Measurements from ENCODE around the gene ZNF106.
A peak's percentile ranks its signal among the peaks of the same experiment; 100 is the strongest.

The ZNF106 gene

DNA sequence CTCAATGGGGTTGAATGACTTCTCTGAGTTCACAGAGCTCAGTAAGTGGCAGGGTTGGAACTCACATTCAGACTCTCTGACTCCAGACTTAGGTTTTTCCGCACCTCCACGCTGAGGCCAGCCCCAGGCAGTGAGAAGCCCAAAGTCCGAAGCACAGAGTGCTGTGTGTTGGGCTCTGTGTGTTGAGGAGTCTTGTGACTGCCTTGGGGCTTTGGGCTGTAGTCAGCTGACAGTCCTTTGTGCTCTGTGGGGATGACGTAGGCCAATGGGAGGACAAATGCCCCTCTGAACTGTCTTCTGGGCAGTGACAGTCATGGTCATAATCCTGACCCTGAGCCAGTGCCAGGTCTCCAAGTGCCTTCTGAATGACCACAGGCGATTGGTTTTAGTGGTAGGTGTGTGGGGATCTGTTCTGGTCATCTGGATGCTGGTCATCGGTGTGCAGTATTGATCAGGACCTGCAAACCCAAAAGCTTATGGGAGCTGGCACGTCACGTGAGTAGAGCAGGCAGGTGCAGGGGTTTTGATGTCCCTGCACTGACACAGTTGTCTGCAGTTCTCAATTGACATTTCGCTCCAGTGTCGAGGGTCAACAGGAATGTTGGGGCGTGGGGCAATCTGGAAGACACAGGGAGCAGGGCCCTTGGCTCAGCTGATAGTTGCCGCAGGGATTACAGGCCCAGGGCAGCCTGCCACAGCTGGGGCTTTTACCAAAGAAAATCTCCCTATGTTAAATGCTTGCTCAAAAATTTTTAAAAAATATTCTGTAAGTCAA is 86.3 kb downstream of the ZNF106 start:
- no peak for DNase-seq (ENCODE audit: low read depth)
- no peak overlapping the region for H3K4me3 ChIP-seq (ENCODE audit: low read depth, low read length)
- TF ChIP-seq, protein P1, sequence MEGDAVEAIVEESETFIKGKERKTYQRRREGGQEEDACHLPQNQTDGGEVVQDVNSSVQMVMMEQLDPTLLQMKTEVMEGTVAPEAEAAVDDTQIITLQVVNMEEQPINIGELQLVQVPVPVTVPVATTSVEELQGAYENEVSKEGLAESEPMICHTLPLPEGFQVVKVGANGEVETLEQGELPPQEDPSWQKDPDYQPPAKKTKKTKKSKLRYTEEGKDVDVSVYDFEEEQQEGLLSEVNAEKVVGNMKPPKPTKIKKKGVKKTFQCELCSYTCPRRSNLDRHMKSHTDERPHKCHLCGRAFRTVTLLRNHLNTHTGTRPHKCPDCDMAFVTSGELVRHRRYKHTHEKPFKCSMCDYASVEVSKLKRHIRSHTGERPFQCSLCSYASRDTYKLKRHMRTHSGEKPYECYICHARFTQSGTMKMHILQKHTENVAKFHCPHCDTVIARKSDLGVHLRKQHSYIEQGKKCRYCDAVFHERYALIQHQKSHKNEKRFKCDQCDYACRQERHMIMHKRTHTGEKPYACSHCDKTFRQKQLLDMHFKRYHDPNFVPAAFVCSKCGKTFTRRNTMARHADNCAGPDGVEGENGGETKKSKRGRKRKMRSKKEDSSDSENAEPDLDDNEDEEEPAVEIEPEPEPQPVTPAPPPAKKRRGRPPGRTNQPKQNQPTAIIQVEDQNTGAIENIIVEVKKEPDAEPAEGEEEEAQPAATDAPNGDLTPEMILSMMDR (IDR thresholded peaks at IDR 0.05; ENCODE audit: insufficient read depth, low read depth, low read length, missing control alignments) = no peak

DNA sequence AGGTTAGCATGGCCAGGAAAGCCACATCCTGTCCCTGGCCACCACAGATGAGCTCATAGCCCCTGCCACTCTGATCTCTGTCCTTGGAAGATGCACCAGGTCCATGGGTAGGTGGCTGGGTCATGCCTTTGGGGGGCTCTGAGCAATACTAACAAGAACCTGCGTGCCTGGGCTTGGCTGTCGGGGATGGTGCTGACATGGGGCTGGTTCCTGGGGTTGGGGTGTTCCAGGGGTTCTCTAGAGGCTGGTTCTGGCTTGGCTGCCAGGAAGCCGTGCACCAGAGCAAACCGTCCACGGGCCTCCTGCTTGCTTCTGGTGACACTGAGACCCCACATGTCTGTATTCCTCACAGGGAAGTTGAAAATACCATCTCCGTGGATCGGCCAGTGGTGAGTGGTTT is 87.6 kb downstream of the ZNF106 start:
- DNase-seq (ENCODE audit: low read depth) = no peak
- H3K4me3 ChIP-seq (ENCODE audit: low read depth, low read length) = no peak overlapping the region
- TF ChIP-seq, protein P1 (IDR thresholded peaks at IDR 0.05; ENCODE audit: insufficient read depth, low read depth, low read length, missing control alignments) = no peak

DNA sequence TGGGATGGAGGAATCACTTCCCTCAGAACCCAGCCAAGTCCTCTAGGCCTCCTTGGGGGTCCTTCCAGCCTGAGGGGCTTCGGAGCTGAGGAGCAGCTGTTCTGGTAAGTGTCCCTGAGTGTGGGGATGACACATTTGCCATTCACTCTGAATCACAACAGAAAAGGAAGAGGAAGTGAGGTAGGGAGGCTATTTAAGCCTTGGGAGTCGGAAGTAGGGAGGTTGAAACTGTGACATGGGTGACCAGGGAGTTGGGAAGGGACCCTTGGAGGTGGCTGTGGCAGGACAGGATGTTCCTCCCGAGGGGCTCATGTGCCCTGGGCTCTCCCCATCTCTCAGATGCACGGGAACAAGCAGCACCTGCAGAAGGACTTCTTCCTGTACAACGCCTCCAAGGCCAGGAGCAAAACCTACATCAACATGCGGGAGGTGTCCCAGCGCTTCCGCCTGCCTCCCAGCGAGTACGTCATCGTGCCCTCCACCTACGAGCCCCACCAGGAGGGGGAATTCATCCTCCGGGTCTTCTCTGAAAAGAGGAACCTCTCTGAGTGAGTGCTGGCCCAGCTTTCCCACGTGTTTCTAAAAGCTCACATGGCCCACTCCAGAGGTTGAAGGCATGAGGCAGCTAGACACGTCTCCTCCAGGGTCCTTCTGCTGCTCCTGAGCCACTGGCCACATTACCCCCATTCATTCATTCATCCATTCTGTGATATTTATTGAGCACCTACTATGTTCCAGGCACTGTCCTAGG is 88.3 kb downstream of the ZNF106 start:
- DNase-seq (ENCODE audit: low read depth) = no peak
- H3K4me3 ChIP-seq (ENCODE audit: low read depth, low read length) = no peak overlapping the region
- TF ChIP-seq, protein P1 (IDR thresholded peaks at IDR 0.05; ENCODE audit: insufficient read depth, low read depth, low read length, missing control alignments) = no peak

DNA sequence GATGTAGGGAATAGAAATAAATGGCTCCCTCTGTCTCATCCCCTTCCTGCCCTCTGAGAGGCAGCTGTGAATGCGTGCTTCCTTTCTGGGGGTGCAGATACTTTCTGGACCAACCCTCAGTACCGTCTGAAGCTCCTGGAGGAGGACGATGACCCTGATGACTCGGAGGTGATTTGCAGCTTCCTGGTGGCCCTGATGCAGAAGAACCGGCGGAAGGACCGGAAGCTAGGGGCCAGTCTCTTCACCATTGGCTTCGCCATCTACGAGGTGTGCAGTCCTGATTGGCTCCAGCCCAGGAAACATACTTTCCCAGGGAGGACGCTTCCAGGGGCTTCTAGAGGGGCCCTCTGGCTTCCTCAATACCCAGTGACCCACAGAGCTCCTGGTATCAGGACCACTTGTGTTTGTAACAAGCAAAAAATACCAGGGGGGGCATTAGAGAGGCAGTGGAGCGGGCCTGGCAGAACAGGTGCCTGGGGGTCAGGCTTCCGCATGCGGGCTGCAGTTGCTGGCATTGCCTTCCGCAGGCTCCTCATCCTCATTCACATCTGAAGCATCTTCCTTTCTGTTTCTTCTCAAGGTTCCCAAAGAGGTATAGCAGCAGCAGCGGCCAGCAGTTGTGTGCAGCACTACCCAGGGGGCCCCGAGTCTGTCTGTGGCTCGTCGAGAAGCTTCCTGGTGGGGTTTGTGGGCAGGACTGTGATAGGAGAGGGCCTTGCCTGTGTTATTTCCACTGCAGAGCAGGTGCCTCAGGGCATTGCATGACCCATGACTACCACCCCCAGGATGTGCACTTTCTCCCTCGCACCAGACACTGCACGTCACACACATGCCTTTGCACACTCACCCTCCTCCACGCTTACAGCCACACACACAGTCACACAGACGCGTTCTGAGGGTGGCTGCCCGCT is 89.1 kb downstream of the ZNF106 start:
- no peak overlapping the region for H3K4me3 ChIP-seq (ENCODE audit: low read depth, low read length)
- TF ChIP-seq, protein P1 (IDR thresholded peaks at IDR 0.05; ENCODE audit: insufficient read depth, low read depth, low read length, missing control alignments) = no peak
- DNase-seq (ENCODE audit: low read depth) = peak; percentile 47

DNA sequence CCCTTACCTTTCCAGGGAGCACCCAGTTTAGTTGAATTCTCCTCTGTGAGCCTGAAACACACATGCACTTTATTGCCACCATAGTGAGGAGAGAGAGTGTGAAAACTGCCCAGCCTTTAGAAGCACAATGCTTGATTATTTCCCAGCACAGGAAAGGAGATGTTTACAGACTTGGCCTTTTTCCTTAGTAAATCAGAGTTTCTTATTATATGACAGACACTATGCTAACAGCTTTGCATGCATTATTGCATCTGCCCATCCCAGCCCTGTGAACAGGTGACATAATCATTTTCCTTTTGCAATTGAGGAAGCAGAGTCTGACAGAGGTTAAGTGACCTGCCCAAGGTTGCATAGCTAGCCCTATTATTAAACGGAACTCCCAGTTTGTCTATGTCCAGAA is 95.1 kb downstream of the ZNF106 start:
- TF ChIP-seq, protein P1 (IDR thresholded peaks at IDR 0.05; ENCODE audit: insufficient read depth, low read depth, low read length, missing control alignments) = no peak
- no peak overlapping the region for H3K4me3 ChIP-seq (ENCODE audit: low read depth, low read length)
- DNase-seq (ENCODE audit: low read depth) = no peak

DNA sequence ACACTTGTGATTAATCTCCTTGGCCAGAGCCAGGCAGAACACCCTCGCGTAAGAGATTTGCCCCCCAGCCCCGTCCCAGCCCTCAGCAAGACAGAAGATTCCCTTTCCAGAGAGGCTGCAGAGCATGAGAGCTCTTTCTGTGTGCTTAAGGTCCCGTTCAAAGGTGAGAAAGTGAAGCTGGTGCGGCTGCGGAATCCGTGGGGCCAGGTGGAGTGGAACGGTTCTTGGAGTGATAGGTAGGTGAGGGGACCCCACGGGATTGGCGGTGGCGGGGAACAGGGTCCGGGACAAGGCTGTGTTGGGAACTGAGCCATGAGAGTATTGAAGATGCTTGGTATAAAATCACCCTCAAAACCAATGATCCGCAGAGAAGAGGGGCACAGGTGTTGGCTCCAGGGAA is 96.8 kb downstream of the ZNF106 start:
- no peak overlapping the region for H3K4me3 ChIP-seq (ENCODE audit: low read depth, low read length)
- DNase-seq (ENCODE audit: low read depth) = no peak
- TF ChIP-seq, protein P1 (IDR thresholded peaks at IDR 0.05; ENCODE audit: insufficient read depth, low read depth, low read length, missing control alignments) = no peak

Data from GM12865 (cell line).